WTC11 (cell line): ENCODE measurements around the gene GRIFIN. TPM values are rescaled to one million over a fixed set of nuclear protein-coding genes. Genes with fewer than 3 reads are reported as not detected.

Experiments used
- ATAC-seq: fragments of 200-7000 bp; cut with Tn5 transposase; 2 replicates; pipeline ENCODE4 v1.10.0; 2021; ENCODE audit warnings: mild to moderate bottlenecking, moderate library complexity
- Bru-seq: library from RNA; stranded (reverse); fragments of 400-500 nt; gene quantifications from one replicate; lab custom pipeline; 2021; lab: Mats Ljungman, UMichigan
- CTCF ChIA-PET: fragments of 300-600 bp; sonication (Branson Sonifier 250); formaldehyde crosslinking; loops from one replicate; lab custom pipeline; 2021; ENCODE audit warnings: antibody characterized with exemption; lab: Charles Lee
- POLR2A ChIA-PET: fragments of 350-600 bp; sonication (Branson Sonifier 250); formaldehyde crosslinking; loops from one replicate; lab custom pipeline; 2021; ENCODE audit warnings: antibody characterized with exemption; lab: Charles Lee
- DNase-seq: peaks from one replicate; pipeline ENCODE4 v3.0.0; 2021; ENCODE audit warnings: low spot score
- H3K27ac Mint-ChIP-seq: 2 replicates; pipeline ENCODE4 v1.8.0; 2021; ENCODE audit warnings: mixed read lengths
- H3K27me3 Mint-ChIP-seq: 2 replicates; pipeline ENCODE4 v1.8.0; 2021; ENCODE audit warnings: low read depth, mild to moderate bottlenecking, moderate library complexity, mixed read lengths
- H3K36me3 Mint-ChIP-seq: 2 replicates; pipeline ENCODE4 v1.8.0; 2021; ENCODE audit warnings: mixed read lengths
- H3K4me1 Mint-ChIP-seq: 2 replicates; pipeline ENCODE4 v1.8.0; 2022; ENCODE audit warnings: mixed read lengths
- H3K4me3 Mint-ChIP-seq: 2 replicates; pipeline ENCODE4 v1.8.0; 2021; ENCODE audit warnings: mild to moderate bottlenecking, moderate library complexity, mixed read lengths
- H3K9me3 Mint-ChIP-seq: 2 replicates; pipeline ENCODE4 v1.8.0; 2021; ENCODE audit warnings: mixed read lengths
- CREM ChIP-seq: sonication (generic); formaldehyde crosslinking; IDR thresholded peaks from 2 replicates; pipeline ENCODE4 v1.8.1; 2022; ENCODE audit warnings: mild to moderate bottlenecking, missing genetic modification reagents, moderate library complexity
- ELF4 ChIP-seq: sonication (generic); formaldehyde crosslinking; IDR thresholded peaks from 2 replicates; pipeline ENCODE4 v1.8.1; 2022; ENCODE audit warnings: low read depth, mild to moderate bottlenecking, moderate library complexity, missing genetic modification reagents
- EMX1 ChIP-seq: fragments of 250-450 bp; sonication (Bioruptor Pico); IDR thresholded peaks from 2 replicates; pipeline ENCODE4 v1.8.0; 2021; ENCODE audit warnings: mild to moderate bottlenecking
- ESRRA ChIP-seq: sonication (generic); formaldehyde crosslinking; IDR thresholded peaks from 2 replicates; pipeline ENCODE4 v1.8.1; 2022; ENCODE audit warnings: mild to moderate bottlenecking, missing genetic modification reagents, borderline replicate concordance
- ETV6 ChIP-seq: sonication (generic); formaldehyde crosslinking; IDR thresholded peaks from 2 replicates; pipeline ENCODE4 v1.8.1; 2022; ENCODE audit warnings: mild to moderate bottlenecking, missing genetic modification reagents
- FOXP1 ChIP-seq: sonication (generic); formaldehyde crosslinking; IDR thresholded peaks from 2 replicates; pipeline ENCODE4 v1.8.0; 2022; ENCODE audit warnings: missing genetic modification reagents, mild to moderate bottlenecking, moderate library complexity, borderline replicate concordance
- JAZF1 ChIP-seq: fragments of 250-450 bp; sonication (Bioruptor Pico); IDR thresholded peaks from 2 replicates; pipeline ENCODE4 v1.9.0; 2021; ENCODE audit warnings: moderate library complexity, mild to moderate bottlenecking, inconsistent platforms
- NFYB ChIP-seq: sonication (generic); formaldehyde crosslinking; conservative IDR thresholded peaks from 2 replicates; pipeline ENCODE4 v1.8.0; 2022; ENCODE audit warnings: low read depth, missing genetic modification reagents
- PRRX2 ChIP-seq: fragments of 250-450 bp; sonication (Bioruptor Pico); IDR thresholded peaks from 2 replicates; pipeline ENCODE4 v1.8.0; 2021; ENCODE audit warnings: mild to moderate bottlenecking
- TEAD4 ChIP-seq: sonication (generic); formaldehyde crosslinking; IDR thresholded peaks from 2 replicates; pipeline ENCODE4 v1.8.0; 2022; ENCODE audit warnings: mild to moderate bottlenecking, missing genetic modification reagents
- ZNF232 ChIP-seq: sonication (generic); formaldehyde crosslinking; IDR thresholded peaks from 2 replicates; pipeline ENCODE4 v1.8.0; 2022; ENCODE audit warnings: mild to moderate bottlenecking, missing genetic modification reagents
- ZNF263 ChIP-seq: sonication (generic); formaldehyde crosslinking; IDR thresholded peaks from 2 replicates; pipeline ENCODE4 v1.8.1; 2022; ENCODE audit warnings: low read depth, mild to moderate bottlenecking, moderate library complexity, missing genetic modification reagents
- long read RNA-seq, 3 experiments: library from RNA in 1 of 3; library from capped mRNA in 1 of 3; library from polyadenylated mRNA in 1 of 3; unstranded in 2 of 3; stranded (forward) in 1 of 3; transcript quantifications; one replicate each; pipeline ENCODE4 v2.0.0, GENCODE V29; 2021
- total RNA-seq: library from RNA; stranded (reverse); gene quantifications from 3 replicates; pipeline ENCODE4 v1.2.3, GENCODE V29; 2021
- TF ChIP-seq, protein P1 (sequence below): sonication (generic); formaldehyde crosslinking; IDR thresholded peaks from 2 replicates; pipeline ENCODE4 v1.8.1; 2022; ENCODE audit warnings: missing genetic modification reagents, borderline replicate concordance
- TF ChIP-seq, protein P2 (sequence below): fragments of 200-600 bp; IDR thresholded peaks from 2 replicates; pipeline ENCODE4 v1.8.0; 2022; ENCODE audit warnings: antibody characterized with exemption
- TF ChIP-seq, protein P3 (sequence below): sonication (generic); formaldehyde crosslinking; IDR thresholded peaks from 2 replicates; pipeline ENCODE4 v1.8.0; 2022; ENCODE audit warnings: mild to moderate bottlenecking, missing genetic modification reagents
- TF ChIP-seq, protein P4 (sequence below): sonication (generic); formaldehyde crosslinking; IDR thresholded peaks from 2 replicates; pipeline ENCODE4 v1.8.0; 2022; ENCODE audit warnings: mild to moderate bottlenecking, missing genetic modification reagents
- TF ChIP-seq, protein P5 (sequence below): fragments of 250-450 bp; sonication (Bioruptor Pico); IDR thresholded peaks from 2 replicates; pipeline ENCODE4 v1.9.0; 2021; ENCODE audit warnings: mild to moderate bottlenecking
- TF ChIP-seq, protein P6 (sequence below): sonication (generic); formaldehyde crosslinking; IDR thresholded peaks from 2 replicates; pipeline ENCODE4 v1.8.0; 2023; ENCODE audit warnings: mild to moderate bottlenecking, missing genetic modification reagents

Gene GRIFIN, protein sequence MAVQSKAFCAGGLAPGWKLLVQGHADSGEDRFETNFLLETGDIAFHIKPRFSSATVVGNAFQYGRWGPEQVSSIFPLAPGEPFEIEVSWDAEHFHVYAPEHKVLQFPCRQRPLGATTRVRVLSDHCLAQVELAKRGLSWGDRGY
- total RNA-seq (not detected in 3 replicates), Bru-seq, nascent RNA (not detected)
- long read RNA-seq, experiment 1: 0 reads
- long read RNA-seq, experiment 2: 0 reads
- long read RNA-seq, experiment 3: 0 reads

DNA sequence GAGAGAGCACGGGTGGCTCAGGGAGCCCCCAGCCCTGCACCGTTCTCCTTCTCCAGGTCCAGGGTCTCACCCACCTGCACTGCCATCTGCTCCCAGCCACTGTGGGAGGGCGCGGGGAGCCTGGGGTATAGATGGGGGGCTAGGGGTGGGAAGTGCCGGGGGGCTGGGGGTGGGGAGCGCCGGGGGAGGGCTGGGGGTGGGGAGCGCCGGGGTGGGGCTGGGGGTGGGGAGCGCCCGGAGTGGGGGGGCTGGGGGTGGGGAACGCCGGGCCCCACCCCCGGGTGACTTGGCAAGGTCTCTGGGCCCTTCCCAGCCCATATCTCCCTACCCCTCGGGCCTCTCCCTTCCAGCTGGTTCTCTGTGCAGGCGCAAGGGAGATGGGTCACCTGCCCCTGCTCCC is at the start of gene GRIFIN:
Gene GRIFIN (minus strand): TSS at position 101 of the 400 bp plus-strand sequence. CDS start 15 bp downstream, at position 86.
- peaks cover 18% of the 10 kb centered on the region for H3K4me1 Mint-ChIP-seq
- H3K27me3 Mint-ChIP-seq: no peaks in the 10 kb centered on the region
- DNase-seq (no peak), ATAC-seq (no peak)
- TF ChIP-seq, protein P1, sequence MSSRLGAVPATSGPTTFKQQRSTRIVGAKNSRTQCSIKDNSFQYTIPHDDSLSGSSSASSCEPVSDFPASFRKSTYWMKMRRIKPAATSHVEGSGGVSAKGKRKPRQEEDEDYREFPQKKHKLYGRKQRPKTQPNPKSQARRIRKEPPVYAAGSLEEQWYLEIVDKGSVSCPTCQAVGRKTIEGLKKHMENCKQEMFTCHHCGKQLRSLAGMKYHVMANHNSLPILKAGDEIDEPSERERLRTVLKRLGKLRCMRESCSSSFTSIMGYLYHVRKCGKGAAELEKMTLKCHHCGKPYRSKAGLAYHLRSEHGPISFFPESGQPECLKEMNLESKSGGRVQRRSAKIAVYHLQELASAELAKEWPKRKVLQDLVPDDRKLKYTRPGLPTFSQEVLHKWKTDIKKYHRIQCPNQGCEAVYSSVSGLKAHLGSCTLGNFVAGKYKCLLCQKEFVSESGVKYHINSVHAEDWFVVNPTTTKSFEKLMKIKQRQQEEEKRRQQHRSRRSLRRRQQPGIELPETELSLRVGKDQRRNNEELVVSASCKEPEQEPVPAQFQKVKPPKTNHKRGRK (CRISPR knock-in tag): no peak
- TF ChIP-seq NFYB (CRISPR knock-in tag) (no peak), JAZF1 (CRISPR knock-in tag) (no peak), ZNF232 (CRISPR knock-in tag) (no peak), TEAD4 (CRISPR knock-in tag) (no peak), CREM (no peak), PRRX2 (no peak)
- TF ChIP-seq, protein P2, sequence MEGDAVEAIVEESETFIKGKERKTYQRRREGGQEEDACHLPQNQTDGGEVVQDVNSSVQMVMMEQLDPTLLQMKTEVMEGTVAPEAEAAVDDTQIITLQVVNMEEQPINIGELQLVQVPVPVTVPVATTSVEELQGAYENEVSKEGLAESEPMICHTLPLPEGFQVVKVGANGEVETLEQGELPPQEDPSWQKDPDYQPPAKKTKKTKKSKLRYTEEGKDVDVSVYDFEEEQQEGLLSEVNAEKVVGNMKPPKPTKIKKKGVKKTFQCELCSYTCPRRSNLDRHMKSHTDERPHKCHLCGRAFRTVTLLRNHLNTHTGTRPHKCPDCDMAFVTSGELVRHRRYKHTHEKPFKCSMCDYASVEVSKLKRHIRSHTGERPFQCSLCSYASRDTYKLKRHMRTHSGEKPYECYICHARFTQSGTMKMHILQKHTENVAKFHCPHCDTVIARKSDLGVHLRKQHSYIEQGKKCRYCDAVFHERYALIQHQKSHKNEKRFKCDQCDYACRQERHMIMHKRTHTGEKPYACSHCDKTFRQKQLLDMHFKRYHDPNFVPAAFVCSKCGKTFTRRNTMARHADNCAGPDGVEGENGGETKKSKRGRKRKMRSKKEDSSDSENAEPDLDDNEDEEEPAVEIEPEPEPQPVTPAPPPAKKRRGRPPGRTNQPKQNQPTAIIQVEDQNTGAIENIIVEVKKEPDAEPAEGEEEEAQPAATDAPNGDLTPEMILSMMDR: no peak
- TF ChIP-seq, protein P3, sequence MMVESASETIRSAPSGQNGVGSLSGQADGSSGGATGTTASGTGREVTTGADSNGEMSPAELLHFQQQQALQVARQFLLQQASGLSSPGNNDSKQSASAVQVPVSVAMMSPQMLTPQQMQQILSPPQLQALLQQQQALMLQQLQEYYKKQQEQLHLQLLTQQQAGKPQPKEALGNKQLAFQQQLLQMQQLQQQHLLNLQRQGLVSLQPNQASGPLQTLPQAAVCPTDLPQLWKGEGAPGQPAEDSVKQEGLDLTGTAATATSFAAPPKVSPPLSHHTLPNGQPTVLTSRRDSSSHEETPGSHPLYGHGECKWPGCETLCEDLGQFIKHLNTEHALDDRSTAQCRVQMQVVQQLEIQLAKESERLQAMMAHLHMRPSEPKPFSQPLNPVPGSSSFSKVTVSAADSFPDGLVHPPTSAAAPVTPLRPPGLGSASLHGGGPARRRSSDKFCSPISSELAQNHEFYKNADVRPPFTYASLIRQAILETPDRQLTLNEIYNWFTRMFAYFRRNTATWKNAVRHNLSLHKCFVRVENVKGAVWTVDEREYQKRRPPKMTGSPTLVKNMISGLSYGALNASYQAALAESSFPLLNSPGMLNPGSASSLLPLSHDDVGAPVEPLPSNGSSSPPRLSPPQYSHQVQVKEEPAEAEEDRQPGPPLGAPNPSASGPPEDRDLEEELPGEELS: no peak
- POLR2A ChIA-PET: no interaction called here
- CTCF ChIA-PET: interaction anchor here (0.5 to 5.0 kb wide), 3 partner anchors 7 to 79 kb away, joined by 3 to 34 read pairs (median 4); partner anchors contain the start of gene BRAT1
- no peaks in the 10 kb centered on the region for H3K9me3 Mint-ChIP-seq
- no peaks in the 10 kb centered on the region for H3K36me3 Mint-ChIP-seq
- H3K27ac Mint-ChIP-seq: no peak within 1 kb of the TSS
- H3K4me3 Mint-ChIP-seq: no peak within 1 kb of the TSS

DNA sequence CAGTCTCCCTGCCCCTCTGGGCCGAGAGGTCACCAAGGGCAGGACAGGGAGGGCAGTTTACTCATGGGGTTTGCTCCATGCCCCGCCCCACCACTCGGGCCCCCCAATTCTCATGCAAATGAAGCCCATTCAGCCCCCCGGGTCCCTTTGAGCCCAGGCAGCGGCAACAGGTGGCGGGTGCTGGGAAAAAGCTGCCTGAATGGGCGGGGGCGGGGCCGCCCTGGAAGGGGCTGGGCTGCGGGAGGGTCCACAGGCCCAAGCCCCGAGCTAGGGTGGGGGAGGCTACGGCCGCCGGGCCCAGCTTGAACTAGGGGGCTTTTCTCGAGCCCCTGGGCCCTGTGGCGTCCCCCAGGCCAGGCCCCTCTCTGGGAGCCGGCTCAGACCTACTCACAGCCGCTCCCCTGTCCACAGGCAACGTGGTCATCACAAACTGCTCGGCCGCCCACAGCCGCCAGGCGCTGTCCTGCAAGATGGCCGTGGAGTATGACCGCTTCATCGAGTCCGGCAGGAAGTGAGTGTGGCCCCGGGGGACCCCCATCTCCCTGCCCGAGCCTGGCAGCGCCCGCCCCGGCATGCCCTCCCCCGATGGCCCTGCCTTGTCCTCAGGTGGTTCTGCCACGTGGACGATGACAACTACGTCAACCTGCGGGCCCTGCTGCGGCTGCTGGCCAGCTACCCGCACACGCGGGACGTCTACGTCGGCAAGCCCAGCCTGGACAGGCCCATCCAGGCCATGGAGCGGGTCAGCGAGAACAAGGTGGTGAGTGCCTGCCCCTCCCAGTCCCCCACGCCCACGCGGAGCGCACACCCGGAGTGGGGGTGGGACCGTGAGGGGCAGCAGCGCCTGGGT is 48.8 kb upstream of the GRIFIN start:
- Mint-ChIP-seq H3K27ac (no peak overlapping the region), H3K4me3 (peak overlapping the region; percentile 34), H3K27me3 (peaks cover 11% of the 10 kb centered on the region), H3K9me3 (no peaks in the 10 kb centered on the region), H3K36me3 (peaks cover 5% of the 10 kb centered on the region; the same call in 1 of the 2 replicates), H3K4me1 (peaks cover 41% of the 10 kb centered on the region)
- DNase-seq (peak; percentile 88), ATAC-seq (peak; percentile 63)
- CTCF ChIA-PET: interaction anchor here (0.5 to 7.1 kb wide), 14 partner anchors 22 to 185 kb away, joined by 3 to 65 read pairs (median 4); partner anchors contain the start of gene BRAT1
- POLR2A ChIA-PET: interaction anchor here (0.6 to 1.5 kb wide), 7 partner anchors 15 to 146 kb away, joined by 3 to 6 read pairs (median 3); partner anchors contain the start of gene BRAT1
- TF ChIP-seq FOXP1 (CRISPR knock-in tag): 0 out of 2 replicates have a peak, but pooled peaks have one; percentile 44
- no peak for TF ChIP-seq EMX1
- TF ChIP-seq CREM: no peak
- TF ChIP-seq, protein P3: peak; percentile 24; the same call in 1 of the 2 replicates
- TF ChIP-seq, protein P4, sequence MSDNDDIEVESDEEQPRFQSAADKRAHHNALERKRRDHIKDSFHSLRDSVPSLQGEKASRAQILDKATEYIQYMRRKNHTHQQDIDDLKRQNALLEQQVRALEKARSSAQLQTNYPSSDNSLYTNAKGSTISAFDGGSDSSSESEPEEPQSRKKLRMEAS (CRISPR knock-in tag): 0 out of 2 replicates have a peak, but pooled peaks have one; percentile 33
- peak; percentile 69; the same call in 1 of the 2 replicates for TF ChIP-seq ETV6 (CRISPR knock-in tag)
- TF ChIP-seq, protein P5, sequence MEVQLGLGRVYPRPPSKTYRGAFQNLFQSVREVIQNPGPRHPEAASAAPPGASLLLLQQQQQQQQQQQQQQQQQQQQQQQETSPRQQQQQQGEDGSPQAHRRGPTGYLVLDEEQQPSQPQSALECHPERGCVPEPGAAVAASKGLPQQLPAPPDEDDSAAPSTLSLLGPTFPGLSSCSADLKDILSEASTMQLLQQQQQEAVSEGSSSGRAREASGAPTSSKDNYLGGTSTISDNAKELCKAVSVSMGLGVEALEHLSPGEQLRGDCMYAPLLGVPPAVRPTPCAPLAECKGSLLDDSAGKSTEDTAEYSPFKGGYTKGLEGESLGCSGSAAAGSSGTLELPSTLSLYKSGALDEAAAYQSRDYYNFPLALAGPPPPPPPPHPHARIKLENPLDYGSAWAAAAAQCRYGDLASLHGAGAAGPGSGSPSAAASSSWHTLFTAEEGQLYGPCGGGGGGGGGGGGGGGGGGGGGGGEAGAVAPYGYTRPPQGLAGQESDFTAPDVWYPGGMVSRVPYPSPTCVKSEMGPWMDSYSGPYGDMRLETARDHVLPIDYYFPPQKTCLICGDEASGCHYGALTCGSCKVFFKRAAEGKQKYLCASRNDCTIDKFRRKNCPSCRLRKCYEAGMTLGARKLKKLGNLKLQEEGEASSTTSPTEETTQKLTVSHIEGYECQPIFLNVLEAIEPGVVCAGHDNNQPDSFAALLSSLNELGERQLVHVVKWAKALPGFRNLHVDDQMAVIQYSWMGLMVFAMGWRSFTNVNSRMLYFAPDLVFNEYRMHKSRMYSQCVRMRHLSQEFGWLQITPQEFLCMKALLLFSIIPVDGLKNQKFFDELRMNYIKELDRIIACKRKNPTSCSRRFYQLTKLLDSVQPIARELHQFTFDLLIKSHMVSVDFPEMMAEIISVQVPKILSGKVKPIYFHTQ (CRISPR knock-in tag): no peak
- TF ChIP-seq, protein P6, sequence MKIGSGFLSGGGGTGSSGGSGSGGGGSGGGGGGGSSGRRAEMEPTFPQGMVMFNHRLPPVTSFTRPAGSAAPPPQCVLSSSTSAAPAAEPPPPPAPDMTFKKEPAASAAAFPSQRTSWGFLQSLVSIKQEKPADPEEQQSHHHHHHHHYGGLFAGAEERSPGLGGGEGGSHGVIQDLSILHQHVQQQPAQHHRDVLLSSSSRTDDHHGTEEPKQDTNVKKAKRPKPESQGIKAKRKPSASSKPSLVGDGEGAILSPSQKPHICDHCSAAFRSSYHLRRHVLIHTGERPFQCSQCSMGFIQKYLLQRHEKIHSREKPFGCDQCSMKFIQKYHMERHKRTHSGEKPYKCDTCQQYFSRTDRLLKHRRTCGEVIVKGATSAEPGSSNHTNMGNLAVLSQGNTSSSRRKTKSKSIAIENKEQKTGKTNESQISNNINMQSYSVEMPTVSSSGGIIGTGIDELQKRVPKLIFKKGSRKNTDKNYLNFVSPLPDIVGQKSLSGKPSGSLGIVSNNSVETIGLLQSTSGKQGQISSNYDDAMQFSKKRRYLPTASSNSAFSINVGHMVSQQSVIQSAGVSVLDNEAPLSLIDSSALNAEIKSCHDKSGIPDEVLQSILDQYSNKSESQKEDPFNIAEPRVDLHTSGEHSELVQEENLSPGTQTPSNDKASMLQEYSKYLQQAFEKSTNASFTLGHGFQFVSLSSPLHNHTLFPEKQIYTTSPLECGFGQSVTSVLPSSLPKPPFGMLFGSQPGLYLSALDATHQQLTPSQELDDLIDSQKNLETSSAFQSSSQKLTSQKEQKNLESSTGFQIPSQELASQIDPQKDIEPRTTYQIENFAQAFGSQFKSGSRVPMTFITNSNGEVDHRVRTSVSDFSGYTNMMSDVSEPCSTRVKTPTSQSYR (CRISPR knock-in tag): 0 out of 2 replicates have a peak, but pooled peaks have one; percentile 45
- TF ChIP-seq ZNF263 (CRISPR knock-in tag): no peak
- no peak for TF ChIP-seq ELF4 (CRISPR knock-in tag)
- TF ChIP-seq ESRRA (CRISPR knock-in tag): no peak
